NCI-H2081 treated with DMSO at 0.1 percent for 48 hours (cell line): ENCODE measurements around the gene ACTR3C.
"Not testable (repeated sequence)": the region's sequence is repeated elsewhere in the genome, so short reads cannot be mapped to it uniquely, and the experiment has no call there.

Source experiments
- DNase-seq: peaks from one replicate; lab custom pipeline; 2025; lab: John Stamatoyannopoulos, UW

Gene ACTR3C

DNA sequence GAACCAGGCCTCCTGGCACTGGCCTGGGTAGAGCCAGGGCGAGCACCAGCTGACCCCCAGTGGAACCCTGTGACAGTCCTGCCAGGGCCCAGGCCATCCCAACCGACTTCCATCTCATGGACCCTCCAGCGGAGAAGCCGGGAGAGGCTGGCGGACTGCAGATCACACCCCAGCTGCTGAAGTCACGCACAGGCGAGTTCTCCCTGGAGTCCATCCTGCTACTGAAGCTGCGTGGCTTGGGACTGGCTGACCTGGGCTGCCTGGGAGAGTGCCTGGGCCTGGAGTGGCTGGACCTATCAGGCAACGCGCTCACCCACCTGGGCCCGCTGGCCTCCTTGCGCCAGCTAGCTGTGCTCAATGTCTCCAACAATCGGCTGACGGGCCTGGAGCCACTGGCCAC is 13.4 kb upstream of the ACTR3C start:
- DNase-seq, result no peak

DNA sequence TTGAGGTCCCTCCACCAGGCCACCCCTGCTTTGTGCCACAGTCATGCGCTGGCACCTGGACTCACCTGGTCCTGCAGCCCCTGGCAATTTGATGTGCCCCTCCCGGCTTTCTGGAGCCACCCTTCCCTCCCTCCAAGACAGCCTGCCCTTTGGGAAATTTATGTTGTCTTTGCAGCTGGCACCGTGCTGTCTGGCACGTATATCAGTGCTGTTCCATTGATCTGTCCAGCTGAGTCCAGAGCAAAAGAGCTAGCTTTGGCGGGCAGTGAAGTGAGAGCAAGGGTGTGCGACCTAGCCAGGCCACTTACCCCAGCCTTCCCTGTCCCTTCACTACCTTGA is 12.4 kb upstream of the ACTR3C start:
- no peak for DNase-seq

- no peak for DNase-seq
Observed at GRCh38 chr7:150335108-150335773, 11.9 kb upstream of the ACTR3C start.

DNA sequence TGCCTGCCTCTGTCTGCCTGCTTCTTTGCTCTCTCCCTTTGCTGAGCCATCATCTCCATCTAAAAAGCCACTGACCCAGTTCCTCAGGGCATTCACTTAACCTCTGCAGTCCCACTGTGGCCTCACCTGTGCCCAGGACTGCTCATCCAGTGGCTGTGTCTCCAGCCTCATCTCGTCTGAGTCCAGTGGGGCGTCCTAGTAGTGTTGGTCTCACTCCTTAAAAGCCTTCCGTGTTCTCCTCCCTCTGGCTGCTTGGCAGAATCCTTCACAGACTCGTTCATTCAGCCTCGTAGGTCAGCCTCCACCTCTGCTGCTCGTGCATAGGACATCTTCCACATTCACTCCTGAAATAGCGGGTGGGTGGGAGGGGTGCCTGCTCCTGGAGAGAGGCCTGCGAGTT is 10.8 kb upstream of the ACTR3C start:
- no peak for DNase-seq

- no peak for DNase-seq
Observed at GRCh38 chr7:150333659-150334058, 10.3 kb upstream of the ACTR3C start.

GRCh38 chr7:150332852-150333635 is 9.7 kb upstream of the ACTR3C start:
- no peak for DNase-seq

DNA sequence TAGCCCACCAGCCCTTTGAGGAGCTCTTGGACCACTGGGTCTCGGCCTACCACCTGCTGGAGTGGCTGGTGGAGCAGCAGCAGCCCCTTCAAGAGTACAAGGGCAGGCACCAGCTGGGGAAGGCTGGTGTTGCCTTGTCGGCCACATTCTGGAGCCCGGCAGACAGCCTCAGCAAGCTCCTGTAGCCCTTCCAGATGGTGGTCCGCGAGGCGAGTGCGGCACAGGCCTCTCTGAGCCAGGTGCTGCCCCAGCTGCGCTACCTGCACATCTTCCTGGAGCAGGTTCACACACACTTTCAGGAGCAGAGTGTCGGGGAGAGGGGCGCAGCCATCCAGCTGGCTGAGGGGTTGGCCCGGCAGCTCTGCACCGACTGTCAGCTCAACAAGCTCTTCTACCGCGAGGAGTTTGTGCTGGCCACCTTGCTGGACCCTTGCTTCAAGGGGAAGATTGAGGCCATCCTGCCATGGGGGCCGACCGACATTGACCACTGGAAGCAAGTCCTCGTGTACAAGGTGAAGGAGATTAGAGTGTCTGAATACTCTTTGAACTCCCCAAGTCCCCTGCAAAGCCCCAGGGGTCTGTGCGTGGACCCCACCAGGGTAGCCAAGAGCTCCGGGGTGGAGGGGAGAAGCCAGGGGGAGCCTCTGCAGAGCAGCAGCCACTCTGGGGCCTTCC is 7.0 kb upstream of the ACTR3C start:
- no peak for DNase-seq

DNA sequence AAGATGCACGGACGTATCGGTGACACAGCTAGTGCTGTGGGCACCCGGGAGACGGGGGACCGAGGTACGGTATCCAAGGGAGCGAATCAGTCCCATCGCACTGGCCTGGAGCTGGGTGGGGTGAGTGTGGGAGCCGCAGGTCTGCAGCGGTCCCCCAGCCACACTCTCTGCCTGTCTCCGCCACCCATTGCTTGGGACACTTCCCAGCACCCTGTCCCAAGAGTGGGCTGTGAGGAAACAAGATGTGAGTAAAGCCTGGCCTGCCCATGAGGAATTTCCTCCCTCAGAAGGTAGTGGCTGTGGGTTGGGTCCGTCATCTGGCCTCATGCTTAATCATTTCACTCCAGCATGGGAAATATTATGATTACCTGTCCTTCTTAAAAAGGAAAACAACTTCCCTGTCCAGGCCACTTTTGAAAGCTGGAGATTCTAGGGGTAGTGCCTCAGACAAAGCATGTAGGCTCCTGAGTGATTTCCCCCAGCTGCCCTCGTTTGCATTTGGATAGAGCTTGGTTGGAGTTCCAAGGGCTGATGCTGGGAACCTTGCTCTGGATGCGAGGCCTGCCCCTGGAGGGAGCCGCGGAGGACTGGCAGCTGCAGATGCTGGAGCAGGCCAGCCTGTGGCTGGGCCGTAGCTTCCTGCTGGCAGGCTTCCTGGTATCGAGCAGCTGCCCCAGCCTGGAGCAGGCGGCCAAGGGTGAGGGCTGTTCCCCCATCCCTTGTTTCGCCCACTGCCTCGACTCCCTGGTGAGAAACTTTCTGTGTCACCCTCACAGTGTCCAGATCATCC is 6.2 kb upstream of the ACTR3C start:
- no peak for DNase-seq

DNA sequence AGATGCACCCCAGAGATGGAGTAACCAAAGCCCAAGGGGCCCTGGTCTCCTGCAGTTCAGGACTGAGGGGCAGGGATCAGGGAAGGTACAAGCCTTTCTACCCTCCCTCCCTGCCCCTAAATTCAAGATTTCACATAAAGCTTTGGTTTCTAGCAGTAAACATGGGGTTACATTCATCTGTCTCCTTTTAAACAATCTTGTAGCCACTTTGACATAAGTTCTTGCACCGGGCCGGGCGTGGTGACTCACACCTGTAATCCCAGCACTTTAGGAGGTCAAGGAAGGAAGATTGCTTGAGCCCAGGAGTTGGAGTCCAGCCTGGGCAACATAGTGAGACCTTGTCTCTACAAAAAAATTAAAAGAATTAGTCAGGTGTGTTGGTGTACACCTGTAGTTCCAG is 4.0 kb upstream of the ACTR3C start:
- no peak for DNase-seq

DNA sequence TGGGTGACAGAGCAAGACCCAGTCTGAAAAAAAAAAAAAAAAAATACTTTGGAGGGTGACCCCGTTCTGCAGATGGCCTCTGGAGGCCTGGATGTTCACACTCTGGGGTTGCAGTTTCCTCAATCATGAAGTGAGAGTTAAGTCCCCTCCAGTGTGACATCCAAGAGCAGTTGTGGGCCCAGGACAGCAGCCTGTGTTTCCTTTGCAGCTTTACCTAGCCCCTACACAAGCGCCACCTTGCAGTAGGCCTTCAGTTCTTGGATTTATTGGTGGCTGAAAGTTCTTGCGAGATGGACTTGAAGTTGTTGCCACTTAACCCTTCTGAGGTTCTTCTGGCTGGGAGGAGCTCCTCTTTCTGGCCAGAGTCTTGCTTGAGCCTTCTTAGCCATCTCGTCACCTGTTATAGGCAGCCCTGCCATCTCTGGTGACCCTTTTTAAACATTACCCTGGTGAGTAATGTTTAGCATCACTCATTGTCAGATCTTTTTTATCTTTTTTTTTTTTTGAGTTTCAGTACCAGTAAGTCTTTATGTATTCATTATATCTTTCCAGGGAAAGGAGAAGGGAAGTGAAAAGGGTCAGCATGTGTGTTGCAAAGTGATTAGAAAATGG is 3.4 kb upstream of the ACTR3C start:
- DNase-seq, result no peak

DNA sequence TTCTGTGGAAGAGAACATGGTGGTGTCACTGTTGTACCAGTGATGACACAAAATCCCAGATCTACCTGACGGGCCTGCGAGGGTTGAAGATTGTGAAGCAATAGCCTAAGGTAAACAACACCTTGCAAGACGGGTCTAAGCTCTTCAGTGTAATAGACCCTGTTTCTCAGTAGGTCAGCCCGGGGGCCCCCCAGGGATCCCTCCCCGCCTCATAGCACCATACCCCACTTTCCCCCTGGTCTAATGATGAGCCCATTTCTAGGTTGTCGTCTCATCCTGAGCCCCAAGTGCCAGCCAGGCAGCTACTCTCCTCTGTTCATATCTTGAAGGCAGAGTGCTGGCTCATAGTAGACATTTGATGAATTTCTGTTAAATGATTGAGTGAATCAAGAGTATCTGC is 2.6 kb upstream of the ACTR3C start:
- no peak for DNase-seq

DNA sequence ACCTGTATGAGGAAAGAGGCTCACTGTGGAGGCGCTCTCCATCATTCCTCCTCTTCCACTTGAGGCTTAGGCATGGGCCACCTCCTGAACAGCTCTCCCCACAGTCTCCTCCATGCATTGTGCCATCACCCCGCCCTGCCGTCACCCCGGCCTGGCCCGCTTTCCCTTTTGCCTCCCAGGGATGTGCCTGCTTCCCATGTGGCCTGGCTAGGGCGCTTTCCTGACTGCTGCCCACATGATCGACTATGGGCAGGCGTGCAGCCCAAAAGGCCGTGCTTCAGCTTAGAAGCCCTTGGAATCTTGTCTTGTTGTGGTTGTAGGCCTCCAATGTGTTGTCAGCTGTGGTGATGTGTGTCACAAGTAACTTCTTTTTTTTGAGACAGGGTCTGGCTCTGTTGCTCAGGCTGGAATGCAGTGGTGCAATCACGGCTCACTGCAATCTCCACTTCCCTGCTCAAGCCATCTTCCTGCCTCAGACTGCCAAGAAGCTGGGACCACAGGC is 1.8 kb upstream of the ACTR3C start:
- DNase-seq, result no peak

DNA sequence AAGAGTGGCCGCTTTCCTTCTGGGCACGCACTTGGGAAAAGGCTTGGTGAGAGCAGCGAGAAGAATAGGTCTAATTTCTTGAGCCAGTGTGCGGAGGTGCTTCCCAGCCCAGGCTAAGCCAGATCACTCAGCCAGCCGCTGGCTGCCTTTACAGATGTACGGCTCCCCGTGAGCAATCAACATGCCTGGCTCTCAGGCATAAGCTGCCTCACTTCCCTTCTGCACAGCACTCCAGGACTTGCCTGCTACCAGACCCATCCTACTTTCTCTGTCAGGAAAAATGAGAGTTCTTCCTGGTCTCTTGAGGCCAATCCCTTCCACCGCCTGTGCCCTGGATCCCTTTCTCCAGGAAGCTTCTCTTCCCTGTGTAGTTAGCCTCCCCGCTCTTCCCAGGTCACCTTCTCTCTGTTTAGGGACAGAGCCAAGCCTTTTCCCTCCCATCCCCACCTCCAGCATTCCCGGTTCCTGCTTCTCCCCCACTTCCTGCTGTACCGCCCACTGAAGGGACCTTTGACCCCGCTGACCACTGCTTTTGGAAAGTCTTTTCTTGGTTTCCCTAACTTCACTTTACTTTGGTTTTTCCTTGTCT is 1.1 kb upstream of the ACTR3C start:
- DNase-seq, result no peak

DNA sequence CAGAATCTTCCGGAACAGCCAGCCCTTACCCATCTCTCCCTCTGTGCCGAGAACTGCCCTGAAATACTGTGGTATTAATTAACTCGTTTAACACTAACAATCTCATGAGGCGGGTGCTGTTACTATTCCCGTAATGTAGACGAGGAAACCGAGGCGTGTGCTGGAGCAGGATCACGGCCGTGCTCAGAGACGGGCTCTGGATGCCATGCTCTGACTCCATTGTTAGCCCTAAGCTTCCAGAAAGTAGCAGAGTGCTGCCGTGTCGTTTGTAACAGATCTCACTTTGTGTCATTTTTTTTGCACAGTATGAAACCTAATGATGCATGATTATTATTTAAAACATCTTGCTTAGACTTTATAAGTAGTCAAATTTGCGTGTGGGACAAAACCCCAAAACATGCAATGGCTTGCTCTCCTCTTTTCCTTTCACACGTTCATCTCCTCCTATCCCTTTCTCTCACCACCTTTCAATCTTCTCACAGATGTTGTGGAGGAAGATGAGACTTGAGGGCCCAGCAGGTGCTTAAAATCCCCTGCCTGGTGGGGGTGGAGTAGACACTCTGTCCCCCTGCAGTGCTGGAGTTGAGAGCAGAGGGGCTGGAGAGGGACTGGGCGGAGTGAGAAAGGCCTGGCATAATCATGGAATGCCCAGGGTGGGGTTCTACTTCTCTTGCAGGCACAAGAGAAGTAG is 482 bp upstream of the ACTR3C start:
- DNase-seq, result no peak

- DNase-seq, result no peak
Observed at GRCh38 chr7:150322114-150322832, 1.1 kb downstream of the ACTR3C start.

- no peak for DNase-seq
Observed at GRCh38 chr7:150321788-150322113, 1.6 kb downstream of the ACTR3C start.

DNA sequence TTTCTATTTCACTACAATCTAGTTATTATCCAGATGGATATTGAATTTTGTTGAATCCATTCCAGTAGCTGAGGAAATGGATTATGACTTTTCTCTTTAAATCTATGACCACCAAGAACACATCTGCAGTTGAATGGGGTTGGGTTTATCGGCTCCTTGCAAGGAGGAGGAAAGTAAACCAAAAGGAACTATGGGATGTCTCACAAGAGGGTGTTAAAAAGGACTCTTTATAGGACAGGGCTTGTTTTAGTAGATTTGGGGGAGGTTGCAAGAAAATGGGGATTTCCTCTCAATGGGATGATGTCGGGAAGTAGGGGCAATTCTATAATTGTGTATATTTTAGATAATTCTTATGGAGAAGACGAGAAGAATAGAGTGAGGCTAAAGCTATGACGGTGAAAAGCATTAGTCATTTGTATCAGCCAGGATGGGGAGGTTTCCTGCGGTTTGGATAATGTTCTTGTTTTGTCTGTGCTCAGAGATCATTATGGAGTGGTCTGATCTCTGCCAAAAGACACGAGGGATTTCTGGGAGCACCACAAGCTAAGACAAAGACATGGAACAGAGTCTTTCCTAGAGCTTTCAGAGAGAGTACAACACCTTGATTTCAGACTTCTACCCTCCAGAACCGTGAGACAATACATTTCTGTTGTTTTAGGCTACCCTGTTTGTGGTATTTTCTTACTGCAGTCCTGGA is 5.4 kb downstream of the ACTR3C start:
- no peak for DNase-seq

- not testable (repeated sequence) for DNase-seq
Observed at GRCh38 chr7:150316987-150317386, 6.4 kb downstream of the ACTR3C start.

GRCh38 chr7:150314639-150315239 is 8.6 kb downstream of the ACTR3C start:
- no peak for DNase-seq
